Activated CD4-positive, alpha-beta T cell treated with anti-CD3 and anti-CD28 coated beads for 36 hours (primary cell): ENCODE data around the gene SPANXC. TPM values are rescaled to one million over a fixed set of nuclear protein-coding genes. Genes with fewer than 3 reads are reported as not detected.
"Not testable (repeated sequence)": the region's sequence is repeated elsewhere in the genome, so short reads cannot be mapped to it uniquely, and the experiment has no call there.

Experiments
- ATAC-seq: fragments of 200-7000 bp; cut with Tn5 transposase; one replicate; pipeline ENCODE4 v1.10.0; 2021; ENCODE audit warnings: mild to moderate bottlenecking, moderate library complexity
- CTCF ChIA-PET: fragments of 350-600 bp; sonication (Branson Sonifier 250); formaldehyde crosslinking; loops from one replicate; lab custom pipeline; 2021; ENCODE audit warnings: antibody characterized with exemption; lab: Charles Lee
- POLR2A ChIA-PET: fragments of 350-600 bp; sonication (Branson Sonifier 250); formaldehyde crosslinking; loops from one replicate; lab custom pipeline; 2021; ENCODE audit warnings: antibody characterized with exemption, inconsistent platforms; lab: Charles Lee
- DNase-seq: peaks from one replicate; pipeline ENCODE4 v3.0.0-alpha.2; 2020
- H3K27ac Mint-ChIP-seq: one replicate; pipeline ENCODE4 v1.8.0; 2021; ENCODE audit warnings: mixed read lengths
- H3K27me3 Mint-ChIP-seq: one replicate; pipeline ENCODE4 v1.8.0; 2021; ENCODE audit warnings: mixed read lengths
- H3K36me3 Mint-ChIP-seq: one replicate; pipeline ENCODE4 v1.8.0; 2021; ENCODE audit warnings: low read depth, mixed read lengths
- H3K4me1 Mint-ChIP-seq: one replicate; pipeline ENCODE4 v1.8.0; 2021; ENCODE audit warnings: mixed read lengths
- H3K4me3 Mint-ChIP-seq: one replicate; pipeline ENCODE4 v1.8.0; 2021; ENCODE audit warnings: mild to moderate bottlenecking, moderate library complexity, mixed read lengths
- H3K9me3 Mint-ChIP-seq: one replicate; pipeline ENCODE4 v1.8.0; 2021; ENCODE audit warnings: low read depth, mixed read lengths
- intact Hi-C, 2 experiments: fragments of 100-400 bp; cut with DNase I in 1 of 2; cut with micrococcal nuclease in 1 of 2; formaldehyde crosslinking; loops; one replicate each; pipeline versions ENCODE4 v1.14.2 to v1.15.1; 2022 to 2024; cut with DNase I, micrococcal nuclease
- total RNA-seq, 2 experiments: library from RNA; stranded (reverse); gene quantifications; one replicate each; pipeline ENCODE4 v1.2.3, GENCODE V29; 2021

SPANXC gene, protein sequence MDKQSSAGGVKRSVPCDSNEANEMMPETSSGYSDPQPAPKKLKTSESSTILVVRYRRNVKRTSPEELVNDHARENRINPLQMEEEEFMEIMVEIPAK
- not detected for total RNA-seq

- H3K36me3 Mint-ChIP-seq, CTCF ChIA-PET, H3K4me3 Mint-ChIP-seq, ATAC-seq, DNase-seq, POLR2A ChIA-PET, intact Hi-C loops, H3K27me3 Mint-ChIP-seq, H3K9me3 Mint-ChIP-seq, H3K27ac Mint-ChIP-seq, H3K4me1 Mint-ChIP-seq: not testable (repeated sequence)
Observed at GRCh38 chrX:141242417-141242816, at the start of gene SPANXC. TSS of gene SPANXC (minus strand) at chrX:141242517. CDS start at chrX:141242457, 60 bp downstream.

DNA sequence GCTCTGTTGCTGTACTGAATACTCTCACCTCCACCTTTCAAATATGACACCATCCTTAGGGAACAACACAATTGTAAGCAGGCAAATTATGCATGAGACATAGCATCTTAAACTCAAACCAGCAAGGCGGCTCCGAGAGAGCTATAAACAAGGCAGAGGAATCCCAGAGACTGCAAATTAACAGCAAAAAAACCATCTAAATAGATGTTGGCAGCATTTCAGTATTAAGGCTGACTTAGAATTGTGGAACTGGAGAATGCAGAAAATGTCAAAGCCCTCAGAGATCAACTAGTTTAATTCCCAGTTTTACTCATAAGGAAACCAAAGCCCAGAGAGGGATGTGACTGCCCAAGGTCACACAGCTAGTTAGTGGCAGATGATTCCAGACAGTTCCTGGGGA lies 37.2 kb upstream of the SPANXC start:
- CTCF ChIA-PET = interaction anchor here (2.1 kb wide), 1 partner anchor 517 kb away, joined by 11 read pairs; no protein-coding TSS in a partner anchor
- ATAC-seq (no peak), DNase-seq (no peak)
- H3K4me1 Mint-ChIP-seq = no peaks in the 10 kb centered on the region
- no peak overlapping the region for H3K4me3 Mint-ChIP-seq
- POLR2A ChIA-PET = no interaction called here
- H3K36me3 Mint-ChIP-seq = no peaks in the 10 kb centered on the region
- intact Hi-C loops = loop anchor here (2.0 to 10.0 kb wide), 5 partner anchors 361 to 515 kb away; no protein-coding TSS in a partner anchor
- H3K9me3 Mint-ChIP-seq = no peaks in the 10 kb centered on the region
- H3K27ac Mint-ChIP-seq = no peak overlapping the region
- no peaks in the 10 kb centered on the region for H3K27me3 Mint-ChIP-seq

DNA sequence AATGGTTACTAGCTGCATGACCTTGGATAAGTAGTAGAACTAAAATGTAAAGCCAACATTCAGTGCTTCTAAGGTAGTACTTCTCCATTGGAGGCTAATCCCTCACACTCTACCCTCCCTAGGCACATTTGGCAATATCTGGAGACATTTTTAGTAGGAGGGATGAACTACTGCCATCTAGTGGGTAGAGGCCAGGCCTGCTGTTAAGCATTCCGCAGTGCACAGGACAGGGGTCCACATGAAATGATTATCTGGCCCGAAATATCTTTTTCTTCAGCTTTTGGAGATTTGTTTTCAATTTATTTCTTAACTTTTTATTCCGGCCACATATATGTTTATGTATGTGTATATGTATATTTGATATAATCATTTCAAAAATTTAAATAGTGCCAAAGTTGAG lies 36.0 kb upstream of the SPANXC start:
- Mint-ChIP-seq H3K27ac (no peak overlapping the region), H3K27me3 (no peaks in the 10 kb centered on the region), H3K4me3 (no peak overlapping the region), H3K4me1 (no peaks in the 10 kb centered on the region), H3K9me3 (no peaks in the 10 kb centered on the region), H3K36me3 (no peaks in the 10 kb centered on the region)
- CTCF ChIA-PET = interaction anchor here (0.7 to 2.1 kb wide), 3 partner anchors 382 to 516 kb away, joined by 3 to 11 read pairs (median 4); no protein-coding TSS in a partner anchor
- POLR2A ChIA-PET = no interaction called here
- intact Hi-C loops = loop anchor here (2.0 to 10.0 kb wide), 5 partner anchors 360 to 514 kb away; no protein-coding TSS in a partner anchor
- DNase-seq = peak; percentile 4
- no peak for ATAC-seq

GRCh38 chrX:141258080-141258479 lies 15.8 kb upstream of the SPANXC start:
- DNase-seq (no peak), ATAC-seq (no peak)
- Mint-ChIP-seq H3K4me1 (no peaks in the 10 kb centered on the region), H3K9me3 (no peaks in the 10 kb centered on the region), H3K27me3 (no peaks in the 10 kb centered on the region), H3K36me3 (no peaks in the 10 kb centered on the region), H3K27ac (no peak overlapping the region), H3K4me3 (no peak overlapping the region)
- ChIA-PET POLR2A (no interaction called here), CTCF (no interaction called here)
- intact Hi-C loops = no loop called here

GRCh38 chrX:141221611-141222010 lies 20.7 kb downstream of the SPANXC start:
- intact Hi-C loops = no loop called here
- no peak overlapping the region for H3K4me3 Mint-ChIP-seq
- no peak overlapping the region for H3K27ac Mint-ChIP-seq
- H3K36me3 Mint-ChIP-seq = no peaks in the 10 kb centered on the region
- ATAC-seq (no peak), DNase-seq (no peak)
- ChIA-PET CTCF (no interaction called here), POLR2A (no interaction called here)
- no peaks in the 10 kb centered on the region for H3K27me3 Mint-ChIP-seq
- H3K4me1 Mint-ChIP-seq = no peaks in the 10 kb centered on the region
- no peaks in the 10 kb centered on the region for H3K9me3 Mint-ChIP-seq

DNA sequence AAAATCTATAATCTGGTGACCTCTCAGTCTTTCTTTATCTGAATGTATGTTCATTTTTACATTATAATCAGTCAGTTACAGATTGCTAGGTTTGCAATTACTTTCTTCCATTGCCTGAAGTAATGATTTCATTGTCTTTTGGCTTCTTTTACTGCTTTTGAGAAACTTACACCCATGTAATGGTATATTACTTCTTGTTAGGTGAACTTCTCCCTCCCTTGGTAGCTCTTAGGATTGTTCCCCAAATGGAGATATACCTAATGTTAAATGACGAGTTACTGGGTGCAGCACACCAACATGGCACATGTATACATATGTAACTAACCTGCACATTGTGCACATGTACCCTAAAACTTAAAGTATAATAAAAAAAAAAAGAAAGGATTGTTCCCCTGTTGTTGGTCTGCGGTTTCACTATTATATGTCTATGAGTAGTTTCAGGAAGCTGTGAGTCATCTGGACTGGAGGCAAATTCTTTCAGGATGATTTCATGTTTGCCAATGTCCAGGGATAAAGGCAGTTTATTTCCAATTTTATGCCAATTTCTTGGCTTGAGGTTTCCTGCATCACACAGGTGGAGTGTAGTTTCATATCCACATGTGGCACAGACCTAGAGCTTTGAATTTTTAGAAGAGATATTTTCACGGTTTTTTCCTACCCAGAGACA lies 21.8 kb downstream of the SPANXC start:
- Mint-ChIP-seq H3K27me3 (no peaks in the 10 kb centered on the region), H3K36me3 (no peaks in the 10 kb centered on the region), H3K4me1 (no peaks in the 10 kb centered on the region), H3K4me3 (no peak overlapping the region), H3K9me3 (no peaks in the 10 kb centered on the region), H3K27ac (no peak overlapping the region)
- POLR2A ChIA-PET = no interaction called here
- no peak for ATAC-seq
- intact Hi-C loops = no loop called here
- no peak for DNase-seq
- CTCF ChIA-PET = no interaction called here

- H3K9me3 Mint-ChIP-seq = no peaks in the 10 kb centered on the region
- no peak for ATAC-seq
- H3K27me3 Mint-ChIP-seq = no peaks in the 10 kb centered on the region
- ChIA-PET POLR2A (no interaction called here), CTCF (no interaction called here)
- H3K27ac Mint-ChIP-seq = no peak overlapping the region
- no peak overlapping the region for H3K4me3 Mint-ChIP-seq
- DNase-seq = no peak
- intact Hi-C loops = no loop called here
- no peaks in the 10 kb centered on the region for H3K4me1 Mint-ChIP-seq
- H3K36me3 Mint-ChIP-seq = no peaks in the 10 kb centered on the region
Observed at GRCh38 chrX:141214196-141214595, 28.1 kb downstream of the SPANXC start.

DNA sequence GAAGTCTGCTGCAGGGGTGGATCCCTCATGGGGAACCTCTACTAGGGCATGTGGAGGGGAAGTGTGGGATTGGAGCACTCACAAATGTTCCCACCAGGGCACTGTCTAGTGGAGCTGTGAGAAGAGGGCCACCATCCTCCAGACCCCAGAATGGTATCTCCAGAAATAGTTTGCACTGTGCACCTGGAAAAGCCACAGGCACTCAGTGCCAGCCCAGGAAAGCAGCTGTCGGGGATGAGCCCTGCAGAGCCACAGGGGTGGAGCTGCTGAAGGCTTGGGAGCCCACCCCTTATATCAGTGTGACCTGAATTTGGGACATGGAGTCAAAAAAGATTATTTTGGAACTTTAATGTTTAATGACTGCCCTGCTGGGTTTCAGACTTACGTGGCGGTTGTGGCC lies 40.4 kb downstream of the SPANXC start:
- ATAC-seq = no peak
- Mint-ChIP-seq H3K27me3 (no peaks in the 10 kb centered on the region), H3K27ac (no peak overlapping the region), H3K4me1 (no peaks in the 10 kb centered on the region), H3K36me3 (no peaks in the 10 kb centered on the region), H3K9me3 (no peaks in the 10 kb centered on the region), H3K4me3 (no peak overlapping the region)
- ChIA-PET POLR2A (no interaction called here), CTCF (no interaction called here)
- intact Hi-C loops = no loop called here
- DNase-seq = no peak

Other genes with a start within 250 kb of the SPANXC start
- not detected for gene SPANXB1, start 239.9 kb downstream of the SPANXC start, total RNA-seq
- gene LDOC1, start 65.4 kb downstream of the SPANXC start, total RNA-seq = 1 to 10 TPM; 5.3 to 6.0 TPM